Heart right ventricle (tissue), 16 donors: ENCODE data around the gene CENPK. TPM values are rescaled to one million over a fixed set of nuclear protein-coding genes. Genes with fewer than 3 reads are reported as not detected.

Source experiments
- ATAC-seq, 8 donors: fragments of 200-7000 bp; cut with Tn5 transposase; one replicate each; pipeline ENCODE4 v1.9.1; 2020; ENCODE audit warnings: mild to moderate bottlenecking in 8 of 8, moderate library complexity in 8 of 8, moderate number of reproducible peaks in 1 of 8
- DNase-seq, 2 donors: peaks; one replicate each; pipeline ENCODE4 v3.0.0-alpha.2; 2020
- H3K27ac ChIP-seq, 10 donors: fragments of 200-600 bp; sonication (generic) in 2 of 10; one replicate each; pipeline versions ENCODE4 v1.5.0 to v1.8.0; 2020 to 2022; ENCODE audit warnings: mild to moderate bottlenecking in 3 of 10
- H3K27me3 ChIP-seq, 7 donors: fragments of 200-600 bp; one replicate each; pipeline ENCODE4 v1.8.0; 2021 to 2022; ENCODE audit warnings: mild to moderate bottlenecking in 2 of 7
- H3K36me3 ChIP-seq, 9 donors: fragments of 200-600 bp; sonication (generic) in 1 of 9; one replicate each; pipeline versions ENCODE4 v1.5.0 to v1.8.0; 2020 to 2022; ENCODE audit warnings: mild to moderate bottlenecking in 2 of 9
- H3K4me1 ChIP-seq, 9 donors: fragments of 200-600 bp; sonication (generic) in 1 of 9; one replicate each; pipeline versions ENCODE4 v1.5.0 to v1.8.0; 2020 to 2022; ENCODE audit warnings: mild to moderate bottlenecking in 4 of 9
- H3K4me3 ChIP-seq, 10 donors: fragments of 200-600 bp; sonication (generic) in 2 of 10; one replicate each; pipeline versions ENCODE4 v1.5.0 to v1.8.0; 2020 to 2022; ENCODE audit warnings: mild to moderate bottlenecking in 7 of 10, moderate library complexity in 2 of 10
- H3K9me3 ChIP-seq, 11 donors: fragments of 200-600 bp in 10 of 11; sonication (generic) in 2 of 11; one replicate each; pipeline versions ENCODE4 v1.5.0 to v1.8.0; 2013 to 2022; ENCODE audit warnings: mild to moderate bottlenecking in 2 of 11, control low read depth in 1 of 11, moderate library complexity in 1 of 11
- CTCF ChIP-seq, 9 donors: fragments of 200-600 bp; sonication (generic) in 2 of 9; IDR thresholded peaks; one replicate each; pipeline versions ENCODE4 v1.5.0 to v1.8.0; 2021 to 2022; ENCODE audit warnings: antibody characterized with exemption in 9 of 9, mild to moderate bottlenecking in 5 of 9, moderate library complexity in 1 of 9
- WGBS, 2 donors: extraction: QIAGEN DNeasy Blood & Tissue Kit; methylation state at CpG; one replicate each; pipeline ENCODE4 v1.1.7; 2013; ENCODE audit warnings: inconsistent platforms in 1 of 2; 5-methylcytosine and 5-hydroxymethylcytosine counted together
- intact Hi-C, 10 donors: fragments of 100-400 bp; cut with DNase I; formaldehyde crosslinking; loops; one replicate each; pipeline versions ENCODE4 v1.11.1 to v1.14.2; 2022
- polyA plus RNA-seq, 2 donors: library from polyadenylated mRNA; stranded (reverse); fragments of 200-250 nt; gene quantifications; one replicate each; pipeline ENCODE4 v1.2.3, GENCODE V29; 2013
- total RNA-seq, 10 donors: library from RNA; stranded (reverse); fragmentation: NEBNext Ultra II Directional in 3 of 10; extraction: Animal tissue kit (Norgen Biotek cat#: 25700) in 3 of 10; gene quantifications; one replicate each; pipeline versions ENCODE4 v1.2.1 to v1.2.4, GENCODE V29; 2021 to 2023
- donor health status: Arrhythmogenic right ventricular cardiomyopathy.
- donor health status: ischemic (EF 13 %, LVEDD 7.1; RV severe dilation, severe dysfunction).
- donor health status: healthy with polysubstance abuse.
- donor health status: DM: no; HTN: yes; CAD: no.
- donor health status: DM: no; HTN: no; CAD: no.
- donor health status: ischemic (EF 25% LVEDD 6.9; RV normal size, moderate dysfunction).
- donor health status: ischemic (EF 25% LVEDD 5.7; RV mildly dilated, moderate dysfunction).
- donor health status: healthy.
- donor health status: DM: yes; HTN: yes; CAD: no.
- donor health status: Ischemic cardiomyopathy.
- donor health status: ischemic (EF 35%, LVEDD 5.7; RV mildly dilated, moderate dysfunction).
- donor health status: nonischemic (EF 11% LVEDD 7.7; RV severe dilation, severe dysfunction).
- donor health status: DM: yes; HTN: yes; CAD: no.
- donor health status: PGD.
- donor health status: ischemic (EF 29% LVEDD 5.4; RV normal size, mild dysfunction).
- donor health status: nonischemic (EF 23%, LVEDD 6.1; RV moderate dilation, normal function).

The CENPK gene
- total and polyA plus RNA-seq, 12 donors, result 0.19 to 3.5 (median 0.68) TPM

- Histone ChIP-seq H3K9me3 (no peaks in the 10 kb centered on the region), H3K4me3 (no peak overlapping the region), H3K27ac (no peak overlapping the region), H3K27me3 (no peaks in the 10 kb centered on the region), H3K4me1 (no peaks in the 10 kb centered on the region), H3K36me3 (no peaks in the 10 kb centered on the region)
- no peak for TF ChIP-seq CTCF (IDR thresholded peaks at IDR 0.05)
- intact Hi-C loops, result loop anchor here in 1 of 10 donors (10.0 kb wide), 1 partner anchor 244 kb away; no protein-coding TSS in a partner anchor
- DNase-seq, result no peak
- no peak for ATAC-seq
- 68 to 79% methylated on average over 3 of the region's 3 CpGs for WGBS, 2 donors
These were observed 94.3 kb downstream of the CENPK start for GRCh38 chr5:65468633-65469032.

Other genes starting within 250 kb of the CENPK start
- 1 to 10 TPM in 8 of 10 donors, under 1 TPM in 2; 0.85 to 4.1 (median 2.7) TPM for gene ADAMTS6, start 81.2 kb downstream of the CENPK start, total RNA-seq
- gene ADAMTS6, start 81.2 kb downstream of the CENPK start, polyA plus RNA-seq, result 1 to 10 TPM in 1 of 2 donors, under 1 TPM in 1; 0.25 to 1.0 TPM
- gene PPWD1, start 128 bp upstream of the CENPK start, total RNA-seq, result 10 to 100 TPM; 14.1 to 22.3 (median 16.2) TPM
- 10 to 100 TPM in 1 of 2 donors, 1 to 10 TPM in 1; 8.0 to 31.6 TPM for gene PPWD1, start 128 bp upstream of the CENPK start, polyA plus RNA-seq
- 10 to 100 TPM; 15.2 to 22.6 (median 18.3) TPM for gene TRIM23, start 61.2 kb upstream of the CENPK start, total RNA-seq
- gene TRIM23, start 61.2 kb upstream of the CENPK start, polyA plus RNA-seq, result 1 to 10 TPM; 3.8 to 4.7 TPM
- gene SHLD3, start 61.9 kb upstream of the CENPK start, total RNA-seq, result 1 to 10 TPM; 1.1 to 2.2 (median 1.8) TPM
- 1 to 10 TPM; 1.8 to 5.0 TPM for gene SHLD3, start 61.9 kb upstream of the CENPK start, polyA plus RNA-seq
- gene TRAPPC13, start 61.9 kb upstream of the CENPK start, total RNA-seq, result 10 to 100 TPM; 17.7 to 26.3 (median 20.6) TPM
- 10 to 100 TPM in 1 of 2 donors, 1 to 10 TPM in 1; 9.0 to 16.3 TPM for gene TRAPPC13, start 61.9 kb upstream of the CENPK start, polyA plus RNA-seq
- 1 to 10 TPM; 5.1 to 9.7 (median 6.5) TPM for gene SGTB, start 158.9 kb upstream of the CENPK start, total RNA-seq
- gene SGTB, start 158.9 kb upstream of the CENPK start, polyA plus RNA-seq, result 1 to 10 TPM; 1.5 to 2.0 TPM
- gene NLN, start 159.0 kb upstream of the CENPK start, total RNA-seq, result 10 to 100 TPM; 10.9 to 17.4 (median 14.4) TPM
- 1 to 10 TPM; 1.5 to 2.2 TPM for gene NLN, start 159.0 kb upstream of the CENPK start, polyA plus RNA-seq